Ovary (tissue), 3 donors: Measurements from ENCODE around the gene DIS3L.

Experiments
- EP300 ChIP-seq: sonication (generic); formaldehyde crosslinking; IDR thresholded peaks from one replicate; pipeline ENCODE4 v1.6.1; 2017; ENCODE audit warnings: antibody characterized with exemption
- POLR2A ChIP-seq: fragments of 450-650 bp; IDR thresholded peaks from one replicate; pipeline ENCODE4 v1.6.1; 2017; ENCODE audit warnings: antibody characterized with exemption, mild to moderate bottlenecking, moderate library complexity
- TF ChIP-seq, protein P1 (sequence below), 3 donors: fragments of 450-650 bp in 2 of 3; fragments of 200-600 bp in 1 of 3; IDR thresholded peaks; one replicate each; pipeline versions ENCODE4 v1.5.1 to v1.8.0; 2016 to 2022; ENCODE audit warnings: antibody characterized with exemption in 3 of 3, mild to moderate bottlenecking in 1 of 3
- donor health status: DM: no; HTN: no; CAD: no.

DNA sequence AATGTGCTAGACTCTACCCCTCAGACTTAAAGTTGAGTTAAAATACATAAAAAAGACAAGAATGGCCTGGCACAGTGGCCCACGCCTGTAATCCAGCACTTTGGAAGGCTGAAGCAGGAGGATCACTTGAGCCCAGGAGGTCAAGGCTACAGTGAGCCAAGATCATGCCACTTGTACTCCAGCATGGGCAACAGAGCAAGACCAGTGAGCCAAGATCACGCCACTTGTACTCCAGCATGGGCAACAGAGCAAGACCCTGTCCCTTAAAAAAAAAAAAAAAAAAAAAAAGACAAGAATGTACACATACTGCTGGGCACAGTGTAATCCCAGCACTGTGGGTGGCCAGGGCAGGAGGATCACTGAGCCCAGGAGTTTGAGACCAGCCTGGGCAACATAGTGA lies 17.4 kb downstream of the DIS3L start:
- TF ChIP-seq, protein P1, sequence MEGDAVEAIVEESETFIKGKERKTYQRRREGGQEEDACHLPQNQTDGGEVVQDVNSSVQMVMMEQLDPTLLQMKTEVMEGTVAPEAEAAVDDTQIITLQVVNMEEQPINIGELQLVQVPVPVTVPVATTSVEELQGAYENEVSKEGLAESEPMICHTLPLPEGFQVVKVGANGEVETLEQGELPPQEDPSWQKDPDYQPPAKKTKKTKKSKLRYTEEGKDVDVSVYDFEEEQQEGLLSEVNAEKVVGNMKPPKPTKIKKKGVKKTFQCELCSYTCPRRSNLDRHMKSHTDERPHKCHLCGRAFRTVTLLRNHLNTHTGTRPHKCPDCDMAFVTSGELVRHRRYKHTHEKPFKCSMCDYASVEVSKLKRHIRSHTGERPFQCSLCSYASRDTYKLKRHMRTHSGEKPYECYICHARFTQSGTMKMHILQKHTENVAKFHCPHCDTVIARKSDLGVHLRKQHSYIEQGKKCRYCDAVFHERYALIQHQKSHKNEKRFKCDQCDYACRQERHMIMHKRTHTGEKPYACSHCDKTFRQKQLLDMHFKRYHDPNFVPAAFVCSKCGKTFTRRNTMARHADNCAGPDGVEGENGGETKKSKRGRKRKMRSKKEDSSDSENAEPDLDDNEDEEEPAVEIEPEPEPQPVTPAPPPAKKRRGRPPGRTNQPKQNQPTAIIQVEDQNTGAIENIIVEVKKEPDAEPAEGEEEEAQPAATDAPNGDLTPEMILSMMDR (IDR thresholded peaks at IDR 0.05), result no peak
- TF ChIP-seq POLR2A (no peak), EP300 (no peak)
